T follicular helper cell (primary cell): ENCODE data around the gene PHF1.
"Not testable (repeated sequence)": the region's sequence is repeated elsewhere in the genome, so short reads cannot be mapped to it uniquely, and the experiment has no call there.

ENCODE experiments used
- DNase-seq: peaks from one replicate; pipeline ENCODE4 v3.0.0-alpha.2; 2020; ENCODE audit warnings: low read depth

Gene PHF1

DNA sequence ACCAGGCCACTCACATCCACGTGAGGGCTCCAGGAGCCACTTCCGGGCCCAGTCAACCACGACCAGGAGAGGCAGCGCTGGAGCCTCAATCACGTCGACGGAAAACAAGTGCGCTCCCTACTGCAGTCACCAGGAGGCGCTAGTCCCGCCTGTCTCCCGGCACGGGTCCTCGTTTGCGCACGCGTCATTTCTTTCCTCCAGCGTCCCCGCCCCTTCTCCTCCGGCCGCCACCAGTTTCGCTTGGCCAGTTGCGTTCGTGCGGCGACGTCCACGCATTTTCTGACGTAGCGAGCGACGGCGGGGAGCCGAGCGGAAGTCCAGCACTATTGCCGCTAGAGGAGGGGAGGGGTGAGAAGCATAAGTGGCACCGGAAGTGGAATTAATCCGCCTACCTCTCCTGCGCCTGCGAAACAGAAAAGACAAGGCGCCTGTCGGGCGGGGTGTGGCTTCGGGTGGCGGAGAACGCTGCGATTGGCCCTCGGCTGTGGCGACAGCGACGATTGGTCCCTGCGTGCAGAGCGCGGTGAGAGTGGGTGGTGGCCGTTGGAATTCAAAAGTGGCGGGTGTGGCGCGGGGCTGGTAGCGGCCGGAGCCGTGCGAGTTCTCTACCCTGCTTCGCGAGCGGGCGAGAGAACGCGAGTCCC, 19.4 kb upstream of the PHF1 start, which contains the start of gene KIFC1:
Gene KIFC1, plus strand, starts transcription at position 546 of the 644 bp plus-strand sequence. CDS start 163 bp downstream, outside the sequence.
- DNase-seq = peak; percentile 99

- no peak for DNase-seq
These were observed 18.8 kb upstream of the PHF1 start for GRCh38 chr6:33391922-33392594.

- DNase-seq = no peak
These were observed 18.2 kb upstream of the PHF1 start for GRCh38 chr6:33392595-33392948.

DNA sequence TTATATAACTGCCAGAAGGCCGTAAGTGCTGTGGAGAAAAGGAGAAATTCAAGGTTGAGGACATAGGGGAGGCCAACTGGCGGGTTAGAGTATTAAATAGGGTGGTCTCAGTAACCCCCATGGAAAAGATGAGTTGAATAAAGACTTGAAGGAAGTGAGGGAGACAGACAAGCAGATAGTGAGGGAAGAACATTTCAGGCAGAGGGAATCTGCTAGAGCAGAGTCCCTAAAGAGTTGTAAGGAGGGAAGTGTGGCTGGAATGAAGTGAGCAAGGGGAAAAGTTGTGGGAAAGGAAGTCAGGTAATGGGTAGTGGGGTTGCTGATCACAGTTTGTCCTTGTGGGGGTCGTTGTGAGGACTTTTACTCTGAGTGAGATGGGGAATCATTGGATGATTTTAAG, 17.8 kb upstream of the PHF1 start:
- DNase-seq = no peak

DNA sequence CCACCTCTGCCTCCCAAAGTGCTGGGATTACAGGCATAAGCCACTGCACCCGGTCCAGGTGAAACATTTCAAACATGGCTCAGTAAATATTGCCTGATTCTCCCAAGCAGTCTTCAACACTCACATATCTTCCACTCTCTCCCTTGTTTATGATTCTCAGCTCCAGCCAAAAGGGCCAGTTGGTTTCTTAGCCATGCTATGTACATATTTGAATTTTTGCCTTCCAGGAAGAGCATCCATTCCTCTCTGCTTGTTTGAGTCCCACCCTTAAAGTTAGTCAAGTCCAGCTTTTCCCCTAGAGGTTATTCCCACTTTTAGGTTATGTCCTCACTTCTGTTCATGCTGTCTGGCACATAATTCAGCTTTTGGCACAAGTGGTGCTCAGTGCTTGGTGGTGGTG, 13.3 kb upstream of the PHF1 start:
- DNase-seq = no peak

- DNase-seq = not testable (repeated sequence)
These were observed 12.2 kb upstream of the PHF1 start for GRCh38 chr6:33398601-33399000.

DNA sequence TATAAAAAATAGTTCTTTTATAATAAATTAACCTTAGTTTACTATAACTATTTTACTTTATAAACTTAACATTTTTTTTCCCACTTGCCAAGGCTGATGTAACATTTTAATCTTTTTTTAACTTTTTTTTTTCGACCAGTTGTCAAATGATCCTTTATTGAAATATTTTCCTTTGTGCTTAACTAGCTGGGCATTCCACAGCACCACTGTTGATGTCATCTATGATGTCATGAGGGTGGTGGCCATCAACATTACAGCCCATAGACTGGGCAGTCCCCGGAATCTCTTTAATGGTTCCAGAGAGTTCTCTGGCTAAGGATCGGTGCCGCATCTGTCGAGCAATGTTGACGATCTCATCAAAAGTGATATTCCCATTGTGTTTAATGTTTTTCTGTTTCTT, 10.9 kb upstream of the PHF1 start:
- DNase-seq = not testable (repeated sequence)

DNA sequence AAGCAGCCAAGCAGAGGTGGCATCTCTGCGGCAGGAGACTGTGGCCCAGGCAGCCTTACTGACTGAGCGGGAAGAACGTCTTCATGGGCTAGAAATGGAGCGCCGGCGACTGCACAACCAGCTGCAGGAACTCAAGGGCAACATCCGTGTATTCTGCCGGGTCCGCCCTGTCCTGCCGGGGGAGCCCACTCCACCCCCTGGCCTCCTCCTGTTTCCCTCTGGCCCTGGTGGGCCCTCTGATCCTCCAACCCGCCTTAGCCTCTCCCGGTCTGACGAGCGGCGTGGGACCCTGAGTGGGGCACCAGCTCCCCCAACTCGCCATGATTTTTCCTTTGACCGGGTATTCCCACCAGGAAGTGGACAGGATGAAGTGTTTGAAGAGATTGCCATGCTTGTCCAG, 5.9 kb upstream of the PHF1 start:
- DNase-seq = no peak

DNA sequence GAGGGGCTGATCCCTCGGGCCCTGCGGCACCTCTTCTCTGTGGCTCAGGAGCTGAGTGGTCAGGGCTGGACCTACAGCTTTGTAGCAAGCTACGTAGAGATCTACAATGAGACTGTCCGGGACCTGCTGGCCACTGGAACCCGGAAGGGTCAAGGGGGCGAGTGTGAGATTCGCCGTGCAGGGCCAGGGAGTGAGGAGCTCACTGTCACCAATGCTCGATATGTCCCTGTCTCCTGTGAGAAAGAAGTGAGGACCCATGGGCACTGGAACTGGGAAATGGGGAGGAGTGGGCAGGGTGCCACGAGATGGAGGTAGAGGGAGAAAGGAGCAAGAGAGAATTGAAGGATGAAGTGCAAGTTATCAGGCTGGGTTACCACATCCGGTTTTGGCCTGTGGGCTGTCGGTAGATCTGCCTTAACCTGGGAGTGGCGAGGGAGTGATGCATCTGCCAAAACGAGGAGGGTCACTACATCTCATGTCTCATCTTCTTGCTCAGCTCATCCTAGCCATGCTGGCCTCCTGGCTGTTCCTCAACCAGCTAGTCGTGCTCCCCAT, 5.4 kb upstream of the PHF1 start:
- DNase-seq = no peak

DNA sequence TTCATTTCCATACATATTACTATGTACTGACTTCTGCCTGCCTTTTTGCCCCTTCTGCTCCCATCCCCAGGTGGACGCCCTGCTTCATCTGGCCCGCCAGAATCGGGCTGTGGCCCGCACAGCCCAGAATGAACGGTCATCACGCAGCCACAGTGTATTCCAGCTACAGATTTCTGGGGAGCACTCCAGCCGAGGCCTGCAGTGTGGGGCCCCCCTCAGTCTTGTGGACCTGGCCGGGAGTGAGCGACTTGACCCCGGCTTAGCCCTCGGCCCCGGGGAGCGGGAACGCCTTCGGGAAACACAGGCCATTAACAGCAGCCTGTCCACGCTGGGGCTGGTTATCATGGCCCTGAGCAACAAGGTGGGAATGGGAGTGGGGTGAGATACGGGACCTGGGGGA, 4.7 kb upstream of the PHF1 start:
- no peak for DNase-seq

GRCh38 chr6:33407132-33407718, 3.6 kb upstream of the PHF1 start:
- no peak for DNase-seq

- DNase-seq = peak; percentile 96
These were observed 634 bp upstream of the PHF1 start for GRCh38 chr6:33410050-33410710.

GRCh38 chr6:33411632-33412005, 805 bp downstream of the PHF1 start:
- DNase-seq = no peak

GRCh38 chr6:33412140-33413009, 1.6 kb downstream of the PHF1 start:
- DNase-seq = no peak

- no peak for DNase-seq
These were observed 2.7 kb downstream of the PHF1 start for GRCh38 chr6:33413241-33414120.

- no peak for DNase-seq
These were observed 3.9 kb downstream of the PHF1 start for GRCh38 chr6:33414592-33415271.

DNA sequence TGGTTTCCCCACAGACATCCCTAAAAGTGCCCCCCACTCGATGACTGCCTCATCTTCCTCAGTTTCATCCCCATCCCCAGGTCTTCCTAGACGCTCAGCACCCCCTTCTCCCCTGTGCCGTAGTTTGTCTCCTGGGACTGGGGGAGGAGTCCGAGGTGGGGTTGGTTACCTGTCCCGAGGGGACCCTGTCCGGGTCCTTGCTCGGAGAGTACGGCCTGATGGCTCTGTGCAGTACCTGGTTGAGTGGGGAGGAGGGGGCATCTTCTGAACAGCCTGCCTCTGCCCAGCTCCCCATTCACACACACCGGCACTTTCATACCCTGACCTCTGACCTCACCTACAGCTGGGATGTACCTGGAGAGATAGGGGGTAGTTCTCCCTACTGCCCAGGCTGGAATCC, 5.0 kb downstream of the PHF1 start:
- DNase-seq = no peak

DNA sequence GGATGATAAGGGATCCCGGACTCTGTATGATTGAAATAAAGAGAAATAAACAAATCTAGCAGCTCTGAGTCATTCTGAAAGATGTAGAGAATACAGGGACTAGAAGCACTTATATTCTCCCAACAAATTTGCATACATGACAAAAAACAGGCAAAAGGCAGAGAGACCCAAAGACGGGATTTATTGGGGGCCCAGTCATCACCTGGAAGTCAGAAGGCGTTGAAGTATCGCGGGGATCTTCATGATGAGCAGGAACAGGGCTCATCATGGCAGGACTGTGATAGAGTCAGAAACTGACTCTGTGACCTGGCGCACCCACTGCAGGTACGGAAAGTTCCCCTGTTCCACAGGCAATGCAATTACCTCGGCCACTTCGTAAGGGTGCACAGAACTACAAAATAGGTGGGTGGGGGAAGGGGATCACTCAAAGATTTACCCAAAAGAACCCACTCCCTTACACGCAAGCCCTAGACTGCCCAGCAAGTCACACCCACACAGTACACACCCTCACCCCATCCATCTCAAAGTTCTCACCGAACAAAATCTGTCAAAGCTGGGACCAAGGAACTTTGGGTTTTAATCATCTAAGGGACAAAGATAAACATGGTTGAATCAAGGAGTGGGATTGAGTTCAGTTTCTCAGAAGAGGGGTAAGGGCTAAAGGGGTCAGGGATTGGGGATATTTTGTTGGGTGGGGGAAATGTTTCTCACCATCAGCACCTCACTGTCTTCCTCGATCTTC, 5.7 kb downstream of the PHF1 start:
- no peak for DNase-seq

- DNase-seq = no peak
These were observed 6.5 kb downstream of the PHF1 start for GRCh38 chr6:33417128-33417902.
